Measurements from ENCODE around the gene RASAL2.

DNA sequence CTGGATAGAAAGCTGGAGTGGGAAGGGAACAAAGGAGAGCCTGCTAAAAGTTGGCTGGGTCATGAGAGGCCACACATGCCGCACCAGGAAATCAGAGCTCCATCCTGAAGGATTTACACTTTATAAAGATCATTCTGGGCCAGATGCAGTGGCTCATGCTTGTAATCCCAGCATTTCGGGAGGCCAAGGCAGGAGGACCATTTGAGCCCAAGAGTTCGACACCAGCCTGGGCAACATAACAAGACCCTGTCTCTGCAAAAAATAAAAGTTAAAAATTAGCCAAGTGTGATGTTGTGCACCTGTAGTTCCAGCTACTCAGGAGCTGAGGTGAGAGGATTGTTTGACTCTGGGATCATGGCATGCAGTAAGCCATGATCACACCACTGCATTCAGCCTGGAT lies 28.7 kb upstream of the RASAL2 start:
- TF ChIP-seq, protein P1, sequence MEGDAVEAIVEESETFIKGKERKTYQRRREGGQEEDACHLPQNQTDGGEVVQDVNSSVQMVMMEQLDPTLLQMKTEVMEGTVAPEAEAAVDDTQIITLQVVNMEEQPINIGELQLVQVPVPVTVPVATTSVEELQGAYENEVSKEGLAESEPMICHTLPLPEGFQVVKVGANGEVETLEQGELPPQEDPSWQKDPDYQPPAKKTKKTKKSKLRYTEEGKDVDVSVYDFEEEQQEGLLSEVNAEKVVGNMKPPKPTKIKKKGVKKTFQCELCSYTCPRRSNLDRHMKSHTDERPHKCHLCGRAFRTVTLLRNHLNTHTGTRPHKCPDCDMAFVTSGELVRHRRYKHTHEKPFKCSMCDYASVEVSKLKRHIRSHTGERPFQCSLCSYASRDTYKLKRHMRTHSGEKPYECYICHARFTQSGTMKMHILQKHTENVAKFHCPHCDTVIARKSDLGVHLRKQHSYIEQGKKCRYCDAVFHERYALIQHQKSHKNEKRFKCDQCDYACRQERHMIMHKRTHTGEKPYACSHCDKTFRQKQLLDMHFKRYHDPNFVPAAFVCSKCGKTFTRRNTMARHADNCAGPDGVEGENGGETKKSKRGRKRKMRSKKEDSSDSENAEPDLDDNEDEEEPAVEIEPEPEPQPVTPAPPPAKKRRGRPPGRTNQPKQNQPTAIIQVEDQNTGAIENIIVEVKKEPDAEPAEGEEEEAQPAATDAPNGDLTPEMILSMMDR (IDR thresholded peaks at IDR 0.05; ENCODE audit: insufficient read depth, low read depth, low read length), result no peak
- TF ChIP-seq EZH2 (IDR thresholded peaks at IDR 0.05; ENCODE audit: insufficient read depth, low read length), result no peak
